T-helper 1 cell (primary cell): Measurements from ENCODE around the gene CACNB3.

Source experiments
- DNase-seq, 5 donors: peaks; one replicate each; pipeline ENCODE4 v3.0.0-alpha.2; 2012 to 2020

The CACNB3 gene

GRCh38 chr12:48788854-48789775 is 29.2 kb upstream of the CACNB3 start, which contains the start of gene ADCY6:
ADCY6 (minus strand) TSS chr12:48789089; CDS start chr12:48783434, 5,655 bp downstream.
- no peak for DNase-seq

GRCh38 chr12:48789858-48790326 is 28.4 kb upstream of the CACNB3 start:
- DNase-seq: no peak

DNA sequence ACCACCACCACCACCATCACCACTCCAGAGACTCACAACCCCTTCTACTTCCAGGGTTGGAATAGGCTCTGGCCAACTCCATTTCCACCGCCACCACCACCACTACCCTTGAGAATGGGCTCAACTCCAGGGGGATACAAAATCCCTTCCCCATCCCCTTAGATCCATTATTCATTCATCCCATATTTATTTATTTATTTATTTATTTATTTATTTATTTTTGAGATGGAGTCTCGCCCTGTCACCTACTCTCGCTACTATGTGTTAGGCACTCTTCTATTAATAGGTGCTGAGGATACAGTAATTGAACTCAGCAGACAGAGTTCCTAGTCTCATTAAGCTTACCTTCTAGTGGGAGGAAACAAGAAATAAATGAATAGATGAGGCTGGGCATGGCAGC is 24.6 kb upstream of the CACNB3 start:
- no peak for DNase-seq

DNA sequence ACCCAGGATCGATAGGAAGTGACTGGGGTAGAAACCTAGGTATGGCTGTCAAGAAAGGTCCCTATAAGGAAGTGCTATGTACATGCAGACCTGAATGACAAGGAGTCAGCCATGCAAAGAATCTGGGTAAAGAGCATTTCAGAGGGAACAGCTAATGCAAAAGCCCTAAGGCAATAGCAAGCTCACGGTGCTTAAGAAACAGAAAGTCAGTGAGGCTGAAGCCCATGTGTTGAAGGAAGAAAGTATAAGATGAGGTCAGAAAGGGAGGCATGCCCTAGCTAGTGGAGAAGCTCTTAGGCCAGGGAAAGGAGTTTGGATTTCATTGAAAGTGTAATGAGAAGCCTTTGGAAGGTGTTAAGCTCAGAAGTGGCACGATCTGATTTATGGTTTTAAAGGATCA is 23.4 kb upstream of the CACNB3 start:
- no peak for DNase-seq

DNA sequence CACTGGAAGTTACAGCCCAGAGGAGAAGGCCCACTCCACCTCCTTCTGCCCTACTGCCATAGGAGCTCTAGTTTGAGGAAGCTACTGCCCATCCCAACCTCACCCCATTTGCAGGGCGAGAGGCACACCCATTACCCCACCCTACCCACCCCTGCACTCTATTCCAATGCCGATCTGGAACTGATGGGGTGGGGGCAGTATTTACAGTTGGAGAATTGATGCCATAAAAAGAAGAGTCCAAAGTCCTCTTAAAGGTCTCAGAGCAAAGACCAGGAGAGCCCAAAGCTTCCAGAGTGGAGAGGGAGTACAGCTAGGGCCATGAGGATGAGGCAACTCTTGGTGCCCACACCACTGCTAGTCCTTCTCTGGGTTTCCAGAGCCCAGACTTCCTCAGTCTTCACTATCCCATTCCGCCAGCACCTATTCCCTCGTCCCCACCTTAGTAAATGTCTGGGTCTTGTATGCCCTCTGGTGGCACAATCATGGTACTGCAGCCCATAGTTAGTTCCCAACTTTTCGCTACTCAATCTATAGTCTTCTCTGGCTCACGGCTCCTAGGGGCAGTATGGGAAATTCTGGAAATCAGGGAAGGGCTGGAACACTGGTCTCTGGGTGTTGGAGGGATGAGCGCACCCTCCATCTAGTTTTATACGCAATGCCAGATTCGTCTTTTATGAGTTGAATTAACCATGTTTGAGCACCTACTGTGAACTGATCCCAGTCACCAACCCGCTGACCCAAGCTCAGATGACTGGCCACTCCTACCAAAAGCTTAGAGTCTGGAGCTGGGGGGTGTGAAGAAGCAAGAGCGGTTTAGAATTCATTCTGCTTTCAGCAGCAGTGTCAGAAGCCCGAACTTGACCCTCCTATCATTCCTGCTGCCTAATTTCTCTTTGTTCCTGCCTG is 22.5 kb upstream of the CACNB3 start:
- DNase-seq: peak in 4 of 5 donors; percentile 24 to 46 (median 36)

GRCh38 chr12:48796976-48797375 is 21.3 kb upstream of the CACNB3 start:
- DNase-seq: no peak

DNA sequence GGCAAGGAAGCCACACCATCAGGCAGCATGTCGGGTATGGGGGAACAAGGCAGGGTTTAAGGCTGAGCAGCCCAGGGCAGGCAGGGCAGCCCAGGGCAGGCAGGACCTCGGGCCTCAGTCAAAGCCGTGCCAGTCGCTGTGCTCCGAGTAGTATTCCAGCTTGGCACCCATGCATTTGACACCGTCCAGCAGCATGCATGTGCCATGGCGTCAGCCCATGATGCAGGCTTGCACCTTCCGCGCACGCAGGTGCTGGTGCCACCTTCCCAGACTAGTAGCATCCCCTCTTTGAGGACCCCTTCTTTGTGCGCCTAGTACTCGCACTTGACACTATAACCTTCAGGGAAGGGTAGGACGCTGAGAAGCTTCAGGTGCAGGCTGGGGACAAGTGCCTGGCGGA is 17.8 kb upstream of the CACNB3 start:
- DNase-seq: no peak

GRCh38 chr12:48800971-48801370 is 17.3 kb upstream of the CACNB3 start:
- no peak for DNase-seq

- DNase-seq: no peak
Observed at GRCh38 chr12:48803675-48804074, 14.6 kb upstream of the CACNB3 start.

GRCh38 chr12:48807981-48808380 is 10.3 kb upstream of the CACNB3 start:
- DNase-seq: no peak

DNA sequence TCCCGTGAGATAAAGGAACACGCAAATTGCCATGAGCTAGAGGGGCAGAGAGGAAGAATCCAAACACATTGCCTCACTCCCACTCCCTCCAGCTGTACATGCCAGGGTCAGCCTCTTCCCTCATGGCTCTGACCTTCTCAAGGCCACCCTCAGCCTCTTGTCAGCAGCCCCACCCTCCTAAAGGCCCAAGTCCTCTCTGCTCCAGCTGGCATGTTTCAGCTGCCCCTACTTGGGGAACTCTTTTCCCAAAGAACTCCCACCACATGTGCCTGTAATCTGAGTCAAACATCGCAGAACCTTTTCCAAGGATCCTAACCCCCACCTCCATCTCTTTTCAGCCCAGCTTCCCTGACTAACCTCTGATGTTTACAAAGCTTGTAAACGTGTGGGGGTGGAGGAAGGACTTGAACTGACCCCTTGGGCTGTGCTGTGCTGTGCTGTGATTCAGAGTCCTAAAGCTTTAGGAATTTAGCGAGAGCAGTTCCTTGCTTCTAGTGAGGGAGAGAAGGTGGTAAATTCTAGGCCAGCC is 7.3 kb upstream of the CACNB3 start:
- no peak for DNase-seq

GRCh38 chr12:48811437-48812090 is 6.7 kb upstream of the CACNB3 start:
- no peak for DNase-seq

DNA sequence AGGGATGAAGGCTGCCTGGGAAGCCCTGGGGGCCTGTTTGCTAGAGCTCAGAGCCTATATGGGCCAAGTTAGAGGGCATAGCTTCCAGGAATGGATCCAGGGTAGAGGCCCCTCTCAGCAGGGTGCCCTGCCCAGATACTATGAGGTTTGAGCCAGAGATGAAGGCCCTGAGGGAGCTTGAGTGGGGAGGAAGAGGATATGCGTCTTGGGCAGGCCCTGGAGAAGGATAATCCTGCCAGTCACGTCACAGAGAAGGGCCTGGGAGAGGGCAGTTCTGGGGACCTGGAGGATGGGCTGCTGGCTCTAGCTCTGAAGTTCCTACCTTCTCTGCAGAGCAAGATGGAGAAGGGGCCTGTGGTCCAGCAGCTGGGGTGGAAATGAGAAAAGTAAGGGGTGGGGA is 5.9 kb upstream of the CACNB3 start:
- DNase-seq: no peak

DNA sequence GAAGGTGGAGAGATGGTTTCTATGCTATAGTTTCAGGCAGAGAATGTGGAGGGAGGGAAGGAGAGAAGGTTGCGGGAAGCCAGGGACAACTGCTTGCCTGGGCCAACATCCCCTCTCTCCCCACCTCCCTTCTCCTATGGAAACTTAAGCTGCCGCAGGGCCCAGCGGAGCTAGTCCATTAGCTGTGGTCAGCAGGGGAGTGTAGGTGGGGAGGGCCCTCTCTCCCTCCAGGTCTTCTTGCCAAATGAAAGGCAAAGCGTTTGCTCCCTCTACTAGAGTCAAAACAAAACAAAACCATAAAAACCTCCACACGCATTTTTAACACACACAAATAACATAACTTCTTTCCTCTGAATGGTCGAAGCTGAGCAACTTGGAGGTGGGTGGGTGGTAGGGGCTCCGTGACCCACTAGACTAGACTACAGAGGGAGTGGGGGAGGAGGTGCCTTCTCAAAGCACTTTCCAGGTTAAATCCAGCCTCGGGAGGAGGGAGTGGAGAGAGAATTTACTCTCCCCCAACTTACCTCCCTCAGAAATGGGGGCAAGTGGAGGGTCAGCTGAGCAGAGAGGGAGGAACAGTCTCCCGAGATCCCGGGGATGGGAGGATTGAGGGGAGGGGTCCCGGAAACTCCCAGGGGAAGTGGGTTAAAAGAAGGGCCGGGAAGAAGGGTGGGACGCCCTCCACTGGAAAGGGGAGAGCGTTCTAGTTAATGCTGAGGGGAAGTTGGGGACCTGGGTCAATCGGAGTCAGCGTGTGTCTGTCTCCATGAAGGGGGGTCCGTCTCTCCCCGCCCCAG is 4.6 kb upstream of the CACNB3 start:
- DNase-seq: no peak

- DNase-seq: peak; percentile 56 to 82 (median 69)
Observed at GRCh38 chr12:48814262-48815125, 3.8 kb upstream of the CACNB3 start.

GRCh38 chr12:48815126-48816110 is 2.9 kb upstream of the CACNB3 start:
- peak in 2 of 5 donors; percentile 18 to 41 for DNase-seq

DNA sequence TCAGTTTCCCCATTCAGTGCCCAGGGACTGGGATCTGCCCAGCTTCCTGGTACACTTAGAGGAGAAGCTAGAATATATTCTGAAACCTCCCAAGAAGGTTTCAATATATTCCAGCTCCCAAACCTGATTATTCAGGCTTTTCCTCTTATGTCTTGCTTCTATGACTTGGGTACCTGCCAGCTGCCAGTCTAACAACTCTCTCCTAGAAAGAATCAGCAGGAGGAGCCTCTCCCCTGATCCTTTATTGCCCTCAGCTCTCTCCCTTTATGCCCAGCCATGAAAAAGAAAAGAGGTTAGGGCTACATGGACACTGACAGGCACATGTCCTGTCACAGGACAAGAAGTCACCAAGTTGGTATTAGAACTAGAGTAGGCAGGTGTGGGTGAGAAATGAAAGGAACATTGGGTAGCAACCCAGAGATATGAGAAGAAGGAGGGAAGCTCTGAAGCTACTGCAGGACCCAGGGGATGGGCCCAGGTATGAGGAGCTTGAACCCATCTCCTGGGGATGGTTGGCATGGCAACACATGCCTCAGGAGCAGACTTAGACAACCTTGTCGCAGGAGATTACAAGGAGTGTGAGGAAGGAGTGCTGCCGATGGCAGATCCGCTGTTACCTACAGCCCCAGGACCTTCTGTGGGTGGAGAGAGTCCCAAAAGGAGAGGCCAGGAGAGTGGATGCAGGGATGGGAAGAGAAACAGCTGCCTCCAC is 2.0 kb upstream of the CACNB3 start:
- DNase-seq: no peak

GRCh38 chr12:48818831-48819590 is 715 bp downstream of the CACNB3 start:
- peak in 2 of 5 donors; percentile 17 to 22 for DNase-seq
